ENCODE results near the gene IL36B.

GRCh38 chr2:113021312-113021711 lies 31.4 kb downstream of the IL36B start:
- TF ChIP-seq, protein P1, sequence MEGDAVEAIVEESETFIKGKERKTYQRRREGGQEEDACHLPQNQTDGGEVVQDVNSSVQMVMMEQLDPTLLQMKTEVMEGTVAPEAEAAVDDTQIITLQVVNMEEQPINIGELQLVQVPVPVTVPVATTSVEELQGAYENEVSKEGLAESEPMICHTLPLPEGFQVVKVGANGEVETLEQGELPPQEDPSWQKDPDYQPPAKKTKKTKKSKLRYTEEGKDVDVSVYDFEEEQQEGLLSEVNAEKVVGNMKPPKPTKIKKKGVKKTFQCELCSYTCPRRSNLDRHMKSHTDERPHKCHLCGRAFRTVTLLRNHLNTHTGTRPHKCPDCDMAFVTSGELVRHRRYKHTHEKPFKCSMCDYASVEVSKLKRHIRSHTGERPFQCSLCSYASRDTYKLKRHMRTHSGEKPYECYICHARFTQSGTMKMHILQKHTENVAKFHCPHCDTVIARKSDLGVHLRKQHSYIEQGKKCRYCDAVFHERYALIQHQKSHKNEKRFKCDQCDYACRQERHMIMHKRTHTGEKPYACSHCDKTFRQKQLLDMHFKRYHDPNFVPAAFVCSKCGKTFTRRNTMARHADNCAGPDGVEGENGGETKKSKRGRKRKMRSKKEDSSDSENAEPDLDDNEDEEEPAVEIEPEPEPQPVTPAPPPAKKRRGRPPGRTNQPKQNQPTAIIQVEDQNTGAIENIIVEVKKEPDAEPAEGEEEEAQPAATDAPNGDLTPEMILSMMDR (IDR thresholded peaks at IDR 0.05; ENCODE audit: poor library complexity) = no peak
- no peak for TF ChIP-seq EZH2 (IDR thresholded peaks at IDR 0.05; ENCODE audit: borderline replicate concordance)

Data from hepatocyte (in vitro differentiated cells).